HG02884 (cell line): ENCODE data around the gene RBMS1.
A peak's percentile ranks its signal among the peaks of the same experiment; 100 is the strongest.

ENCODE experiments used
- ATAC-seq: cut with Tn5 transposase; IDR thresholded peaks from one replicate; pipeline ENCODE4 v1.9.1; 2021; ENCODE audit warnings: mild to moderate bottlenecking, moderate library complexity; ENCODE audit not compliant: unreplicated experiment

RBMS1 gene

DNA sequence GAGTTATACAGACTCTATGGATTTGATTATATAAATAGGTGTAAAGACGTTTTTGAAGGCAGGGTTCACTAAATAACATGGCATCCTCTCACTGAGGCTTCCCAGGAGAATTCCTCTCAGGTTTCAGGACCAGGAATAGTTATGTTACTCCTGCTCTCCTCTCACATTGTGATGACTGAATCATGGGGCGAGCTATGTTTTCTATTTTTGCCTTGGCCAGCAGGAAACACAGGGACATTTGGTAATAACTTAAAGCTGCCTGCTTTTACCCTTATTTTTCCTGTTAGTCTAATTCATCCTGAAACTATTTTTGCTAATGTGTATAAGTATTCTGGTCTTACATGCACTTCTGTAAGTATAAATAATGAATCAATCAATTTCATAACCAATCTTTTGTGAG lies 178.3 kb downstream of the RBMS1 start:
- ATAC-seq = no peak

- ATAC-seq = no peak
Observed at GRCh38 chr2:160310118-160310828, 183.3 kb downstream of the RBMS1 start.

DNA sequence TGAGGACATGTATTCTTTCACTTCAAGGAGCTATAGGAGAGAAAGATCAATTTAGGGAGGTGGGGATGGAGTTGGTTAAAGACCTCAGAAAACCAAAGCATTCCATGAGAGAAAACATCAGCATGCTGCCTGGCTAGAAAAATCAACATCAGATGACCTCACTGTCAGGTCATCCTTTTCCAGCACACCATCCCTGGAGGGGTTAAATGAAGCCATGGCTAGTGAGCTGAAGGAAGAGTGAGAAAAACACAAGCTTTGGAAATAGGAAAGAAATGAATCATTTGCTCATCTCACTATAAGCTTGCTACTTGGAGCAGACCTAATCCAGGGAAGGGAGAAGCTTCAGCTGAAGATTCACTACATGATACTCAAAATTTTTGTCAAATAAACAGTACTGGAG lies 184.0 kb downstream of the RBMS1 start:
- no peak for ATAC-seq

GRCh38 chr2:160308915-160309314 lies 184.7 kb downstream of the RBMS1 start:
- no peak for ATAC-seq

GRCh38 chr2:160308476-160308875 lies 185.1 kb downstream of the RBMS1 start:
- ATAC-seq = no peak

GRCh38 chr2:160306985-160307384 lies 186.6 kb downstream of the RBMS1 start:
- ATAC-seq = no peak

GRCh38 chr2:160305081-160305750 lies 188.4 kb downstream of the RBMS1 start:
- no peak for ATAC-seq

GRCh38 chr2:160303527-160303926 lies 190.1 kb downstream of the RBMS1 start:
- no peak for ATAC-seq

GRCh38 chr2:160303076-160303475 lies 190.5 kb downstream of the RBMS1 start:
- ATAC-seq = no peak

DNA sequence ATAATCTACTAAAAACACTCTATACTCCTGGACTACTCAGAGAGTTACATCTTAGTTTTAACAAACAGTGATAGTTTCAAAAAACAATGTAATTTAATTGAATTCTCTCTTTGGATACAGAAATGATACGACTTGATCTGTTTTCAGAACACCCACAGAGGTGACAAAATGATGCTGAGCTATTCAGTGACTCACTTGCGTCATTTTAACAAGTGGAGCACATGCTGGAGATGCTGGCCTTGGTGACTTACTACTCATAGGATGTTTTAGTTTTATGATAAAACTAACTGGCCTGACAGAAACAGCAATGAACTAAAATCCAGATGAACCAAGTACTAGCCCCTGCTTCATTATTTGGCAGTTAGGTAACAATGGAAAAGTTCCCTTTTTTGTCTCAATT lies 192.2 kb downstream of the RBMS1 start:
- ATAC-seq = no peak

GRCh38 chr2:160300203-160300602 lies 193.4 kb downstream of the RBMS1 start:
- ATAC-seq = no peak

DNA sequence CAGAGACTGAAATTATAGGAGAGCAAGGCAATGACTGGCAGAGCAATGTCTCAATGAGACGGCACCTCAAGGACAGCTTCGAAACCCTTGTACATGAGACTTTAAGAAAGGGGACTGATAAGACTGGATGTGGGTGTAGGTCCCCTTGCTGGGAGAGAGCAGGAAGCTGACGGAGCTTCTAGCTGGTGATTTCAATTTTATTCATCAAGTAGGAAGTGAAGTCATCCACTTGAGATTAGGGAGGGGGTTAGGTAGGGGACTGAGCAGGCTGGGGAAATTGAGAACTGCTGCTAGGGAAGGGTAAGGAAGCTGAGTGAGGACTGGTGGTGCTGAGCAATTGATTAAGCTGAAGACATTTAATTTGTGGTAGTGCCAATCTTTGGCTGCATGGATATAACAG lies 194.1 kb downstream of the RBMS1 start:
- no peak for ATAC-seq

DNA sequence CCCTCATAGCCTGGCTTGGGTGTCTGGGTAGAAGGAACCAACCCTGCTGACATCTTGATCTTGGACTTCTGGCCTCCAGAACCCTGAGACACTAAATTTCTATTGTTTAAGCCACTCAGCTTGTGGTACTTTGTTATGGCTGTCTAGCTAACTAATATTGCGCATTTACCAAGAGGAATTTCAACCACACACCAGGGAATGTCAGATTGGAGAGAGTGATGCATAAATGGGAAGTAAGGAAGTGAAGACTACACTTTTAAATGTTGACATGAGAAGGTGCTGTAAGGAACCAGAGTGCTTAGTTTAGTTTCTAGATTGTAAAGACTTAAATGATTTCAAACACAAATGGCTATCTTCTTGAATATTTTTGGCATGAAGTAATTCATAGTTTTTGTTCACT lies 194.6 kb downstream of the RBMS1 start:
- ATAC-seq = no peak

DNA sequence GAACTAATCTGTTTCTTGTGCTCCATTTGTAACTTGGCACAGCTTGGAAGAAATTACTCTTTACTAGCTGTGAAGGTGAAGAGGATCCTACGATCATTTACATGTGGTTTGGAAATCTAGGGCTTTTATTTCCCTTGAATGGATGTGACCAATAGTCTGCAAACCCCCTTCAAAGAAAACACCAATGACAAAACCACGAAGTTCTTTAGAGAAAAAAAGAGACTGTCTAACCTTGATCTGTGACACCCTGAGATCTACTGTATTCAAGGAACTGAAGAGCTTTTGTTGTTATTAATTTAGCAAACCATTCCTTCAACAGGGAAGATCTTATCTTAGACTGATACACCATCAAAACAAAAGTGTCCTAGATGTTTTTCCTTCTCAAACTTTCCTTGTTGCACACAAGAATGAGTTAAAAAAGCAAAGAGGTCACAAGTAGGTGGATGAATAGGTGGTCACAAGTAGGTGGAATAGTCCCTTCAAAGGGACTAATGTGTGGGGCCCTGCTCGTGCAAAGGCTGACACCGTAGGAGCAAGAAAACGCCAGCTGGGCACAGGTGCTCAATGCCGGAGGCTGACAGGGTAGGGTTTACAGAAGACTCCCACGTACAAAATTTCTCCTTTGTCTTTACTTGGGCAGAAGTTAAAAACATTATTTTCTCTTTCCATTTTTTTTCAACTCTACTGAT lies 197.9 kb downstream of the RBMS1 start:
- ATAC-seq = no peak

DNA sequence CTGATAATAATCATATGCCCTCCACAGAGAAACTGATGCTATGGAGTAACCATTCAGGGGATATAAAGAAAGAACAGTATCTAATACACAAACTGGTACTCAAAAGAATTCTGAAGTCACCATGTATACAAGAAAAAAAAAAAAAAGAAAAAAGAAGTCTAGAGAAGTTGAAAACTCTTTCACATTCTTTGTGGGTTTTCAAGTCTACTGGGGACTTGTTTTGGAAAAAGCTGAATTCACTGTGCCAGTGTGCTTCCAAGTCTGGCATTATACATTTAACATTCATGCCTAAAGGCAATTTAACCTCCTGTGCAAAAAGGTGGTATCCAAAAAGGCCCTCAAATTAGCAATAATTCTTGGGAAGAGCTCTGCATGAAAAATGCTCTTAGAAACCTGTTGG lies 198.7 kb downstream of the RBMS1 start:
- no peak for ATAC-seq

GRCh38 chr2:160294339-160294803 lies 199.2 kb downstream of the RBMS1 start:
- ATAC-seq = peak; percentile 78

GRCh38 chr2:160293391-160294091 lies 200.1 kb downstream of the RBMS1 start:
- ATAC-seq = no peak

DNA sequence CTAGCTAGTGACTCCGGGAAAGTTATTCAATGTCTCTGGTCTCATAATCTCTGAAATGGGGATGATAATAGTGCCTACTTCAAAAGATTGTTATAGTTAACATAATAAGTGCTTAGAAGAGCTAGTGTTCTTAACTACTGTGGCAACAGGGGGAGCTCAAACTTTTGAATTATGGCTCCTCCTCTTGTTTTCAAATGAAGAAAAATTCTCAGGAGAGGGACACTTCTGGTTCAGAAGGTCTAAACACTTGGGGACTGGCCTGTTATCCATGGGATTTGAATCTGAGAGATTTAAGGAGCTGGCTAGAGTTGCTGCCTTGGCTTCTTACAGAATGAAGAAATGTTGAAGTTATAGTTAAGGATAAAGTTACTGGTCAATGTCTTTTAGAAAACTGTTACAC lies 201.4 kb downstream of the RBMS1 start:
- no peak for ATAC-seq

- ATAC-seq = no peak
Observed at GRCh38 chr2:160291382-160291781, 202.2 kb downstream of the RBMS1 start.

DNA sequence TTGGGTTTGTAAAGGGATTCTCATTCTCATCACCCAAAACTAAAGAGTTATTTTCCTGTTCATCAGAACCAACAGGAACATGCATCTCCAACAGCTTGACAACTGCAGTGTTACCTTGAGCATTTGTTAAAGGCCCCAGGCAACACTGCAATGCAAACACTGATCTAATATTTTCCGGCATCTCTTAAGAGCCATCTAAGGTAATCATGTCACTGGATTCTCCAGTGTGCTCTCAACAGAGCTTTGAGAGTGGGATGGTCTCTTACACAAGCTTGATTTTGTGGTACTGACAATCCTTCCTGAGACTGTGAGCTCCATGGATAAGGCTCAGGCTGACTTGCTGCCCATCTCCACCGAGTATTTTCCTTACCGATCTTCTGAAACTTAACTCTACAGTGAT lies 203.0 kb downstream of the RBMS1 start:
- no peak for ATAC-seq

DNA sequence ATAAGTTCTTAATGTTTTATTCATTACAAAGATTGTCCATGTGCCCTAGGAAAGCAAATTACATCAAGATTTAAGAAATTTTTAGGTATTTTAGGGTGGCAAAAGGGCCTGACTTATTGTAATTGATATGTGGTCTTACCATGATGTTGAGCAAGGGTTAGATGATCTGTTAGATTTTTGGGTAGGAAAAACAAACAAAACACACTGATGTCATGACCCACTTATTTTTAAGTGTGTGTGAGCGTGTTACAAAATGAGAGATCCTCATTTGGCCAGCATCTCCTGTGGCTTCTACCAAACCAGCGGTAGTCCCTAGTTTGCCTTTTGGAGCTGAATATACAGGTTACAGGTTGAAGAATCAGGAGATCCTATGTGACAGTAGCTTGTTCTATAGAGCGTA lies 203.8 kb downstream of the RBMS1 start:
- no peak for ATAC-seq
